HG02759 (cell line): Measurements from ENCODE around the gene PCBP4.

Experiments
- ATAC-seq: cut with Tn5 transposase; IDR thresholded peaks from one replicate; pipeline ENCODE4 v1.9.1; 2021; ENCODE audit warnings: mild to moderate bottlenecking, moderate library complexity; ENCODE audit not compliant: unreplicated experiment

The PCBP4 gene

GRCh38 chr3:51958603-51959521 lies 8.4 kb downstream of the PCBP4 start:
- ATAC-seq, result no peak

DNA sequence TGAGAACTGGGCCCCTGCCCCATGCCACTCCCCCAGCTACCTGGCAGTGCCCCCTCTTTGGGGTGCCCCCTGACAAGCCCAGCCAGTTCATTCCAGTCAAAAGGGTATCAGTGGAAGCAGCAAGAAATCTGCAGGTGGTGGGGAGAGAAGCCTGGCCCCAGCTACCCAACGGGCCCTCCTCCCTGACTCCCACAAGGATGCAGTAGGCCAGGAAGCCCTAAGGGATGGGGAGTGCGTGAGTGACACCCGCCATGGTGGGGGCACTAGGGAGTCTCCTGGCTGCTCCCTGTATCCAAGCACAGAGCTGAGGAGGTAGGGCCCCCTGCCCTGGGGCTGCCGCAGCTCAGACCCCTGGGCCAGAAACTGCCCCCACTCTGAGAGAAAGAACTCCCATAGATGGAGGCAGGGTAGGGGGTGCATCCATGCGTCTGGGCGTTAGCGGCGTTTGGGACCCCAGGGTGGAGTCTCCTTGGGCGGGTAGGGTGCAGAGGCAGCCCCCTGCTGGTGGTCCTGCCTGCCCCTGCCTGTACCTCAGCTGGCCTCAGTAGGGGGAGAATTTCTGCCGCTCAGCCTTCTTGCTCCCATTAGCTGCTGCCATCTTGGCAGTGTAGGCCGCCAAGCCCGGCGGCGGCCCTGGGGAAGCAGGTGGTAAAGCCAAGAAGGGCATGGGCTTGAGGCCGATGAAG lies 9.6 kb downstream of the PCBP4 start:
- no peak for ATAC-seq

DNA sequence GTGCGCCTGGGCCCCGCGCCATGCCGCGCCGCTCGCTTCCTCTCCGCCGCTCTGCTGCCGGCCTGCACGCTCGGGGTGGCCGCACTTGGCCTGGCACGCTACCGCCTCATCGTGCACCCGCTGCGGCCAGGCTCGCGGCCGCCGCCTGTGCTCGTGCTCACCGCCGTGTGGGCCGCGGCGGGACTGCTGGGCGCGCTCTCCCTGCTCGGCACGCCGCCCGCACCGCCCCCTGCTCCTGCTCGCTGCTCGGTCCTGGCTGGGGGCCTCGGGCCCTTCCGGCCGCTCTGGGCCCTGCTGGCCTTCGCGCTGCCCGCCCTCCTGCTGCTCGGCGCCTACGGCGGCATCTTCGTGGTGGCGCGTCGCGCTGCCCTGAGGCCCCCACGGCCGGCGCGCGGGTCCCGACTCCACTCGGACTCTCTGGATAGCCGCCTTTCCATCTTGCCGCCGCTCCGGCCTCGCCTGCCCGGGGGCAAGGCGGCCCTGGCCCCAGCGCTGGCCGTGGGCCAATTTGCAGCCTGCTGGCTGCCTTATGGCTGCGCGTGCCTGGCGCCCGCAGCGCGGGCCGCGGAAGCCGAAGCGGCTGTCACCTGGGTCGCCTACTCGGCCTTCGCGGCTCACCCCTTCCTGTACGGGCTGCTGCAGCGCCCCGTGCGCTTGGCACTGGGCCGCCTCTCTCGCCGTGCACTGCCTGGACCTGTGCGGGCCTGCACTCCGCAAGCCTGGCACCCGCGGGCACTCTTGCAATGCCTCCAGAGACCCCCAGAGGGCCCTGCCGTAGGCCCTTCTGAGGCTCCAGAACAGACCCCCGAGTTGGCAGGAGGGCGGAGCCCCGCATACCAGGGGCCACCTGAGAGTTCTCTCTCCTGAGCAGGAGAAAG lies 11.1 kb downstream of the PCBP4 start:
- peak; percentile 57 for ATAC-seq

DNA sequence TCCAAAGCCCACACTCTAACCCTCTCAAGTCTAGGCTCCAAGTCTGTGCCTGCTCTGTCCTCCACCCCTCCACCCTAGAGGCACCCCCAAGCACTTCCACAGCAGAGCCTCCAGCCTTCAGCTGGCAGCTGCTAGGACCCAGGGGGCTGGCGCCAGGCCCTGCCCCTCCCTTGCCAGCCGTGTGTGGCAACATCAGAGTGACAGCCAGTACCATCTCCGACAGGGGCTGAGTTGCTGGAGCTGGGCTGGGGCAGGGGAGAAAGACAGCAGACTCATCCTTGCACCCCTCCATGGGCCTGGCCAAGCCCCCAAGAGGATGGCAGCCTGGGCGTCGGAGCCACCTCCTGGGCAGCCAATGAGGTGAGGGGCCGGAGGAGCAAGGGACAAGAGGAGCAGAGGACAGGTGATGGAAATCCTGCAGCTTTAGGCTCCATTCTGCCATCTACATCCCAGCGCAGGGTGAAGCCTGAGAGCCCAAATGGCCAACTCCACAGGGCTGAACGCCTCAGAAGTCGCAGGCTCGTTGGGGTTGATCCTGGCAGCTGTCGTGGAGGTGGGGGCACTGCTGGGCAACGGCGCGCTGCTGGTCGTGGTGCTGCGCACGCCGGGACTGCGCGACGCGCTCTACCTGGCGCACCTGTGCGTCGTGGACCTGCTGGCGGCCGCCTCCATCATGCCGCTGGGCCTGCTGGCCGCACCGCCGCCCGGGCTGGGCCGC lies 11.9 kb downstream of the PCBP4 start, which contains the start of gene GPR62:
TSS of gene GPR62 (plus strand) at position 207 of the 718 bp plus-strand sequence. CDS start at position 479, 272 bp downstream.
- ATAC-seq, result no peak

- no peak for ATAC-seq
Observed at GRCh38 chr3:51954713-51955112, 12.5 kb downstream of the PCBP4 start.

DNA sequence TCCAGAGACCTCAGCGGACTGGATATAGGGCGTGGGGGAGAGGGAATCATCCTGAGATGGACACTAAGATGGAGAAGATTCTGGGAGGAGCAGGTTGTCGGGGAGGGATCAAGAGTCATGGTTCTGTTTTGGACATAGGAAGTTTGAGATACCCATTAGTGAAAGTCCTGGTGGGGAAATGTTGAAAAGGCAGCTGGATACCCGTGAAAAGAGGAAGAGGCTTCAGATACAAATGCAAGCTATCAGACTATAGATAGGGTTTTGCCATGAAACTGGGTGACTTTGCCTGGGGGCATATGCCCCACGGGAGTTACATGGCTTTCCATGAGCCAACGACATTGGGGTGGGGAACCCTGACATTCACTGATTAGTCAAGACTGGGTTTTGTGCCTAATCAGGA lies 13.1 kb downstream of the PCBP4 start:
- no peak for ATAC-seq

DNA sequence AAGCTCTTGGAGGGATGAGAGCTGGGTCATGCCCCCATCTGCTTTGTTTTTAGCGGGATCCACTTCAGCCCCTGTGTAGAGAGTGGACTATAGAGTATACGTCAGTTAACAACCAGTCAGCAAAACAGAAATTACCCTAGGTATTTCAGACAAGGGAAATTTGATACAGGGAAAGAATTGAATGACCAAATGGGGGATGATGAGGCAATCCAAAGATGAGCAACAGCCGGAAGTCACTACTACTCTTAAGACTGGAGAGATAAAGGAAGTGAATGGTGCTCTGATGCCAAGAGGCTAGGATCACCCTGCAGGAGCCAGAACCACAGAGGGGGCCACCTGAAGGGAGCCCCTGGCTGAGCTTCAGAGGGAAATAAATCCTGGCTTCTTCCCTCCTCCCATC lies 13.8 kb downstream of the PCBP4 start:
- ATAC-seq, result no peak

DNA sequence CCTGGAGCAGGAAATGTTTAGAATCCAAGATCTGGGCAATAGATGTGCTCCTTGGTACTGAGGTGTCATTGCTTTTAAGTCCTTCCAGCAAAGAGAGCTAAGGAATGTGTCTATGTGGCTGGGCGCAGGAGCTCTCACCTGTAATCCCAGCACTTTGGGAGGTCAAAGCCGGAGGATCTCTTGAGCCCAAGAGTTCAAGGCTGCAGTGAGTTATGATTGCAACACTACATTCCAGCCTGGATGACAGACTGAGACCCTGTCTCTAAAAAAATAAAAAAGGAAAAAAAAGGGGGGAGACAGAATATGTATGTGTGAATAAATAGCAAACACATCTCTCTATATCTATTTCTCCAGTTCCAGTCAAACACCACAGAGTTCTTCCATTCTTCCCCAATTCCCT lies 16.4 kb downstream of the PCBP4 start:
- ATAC-seq, result no peak

GRCh38 chr3:51949121-51949520 lies 18.1 kb downstream of the PCBP4 start:
- no peak for ATAC-seq

GRCh38 chr3:51948016-51948580 lies 19.2 kb downstream of the PCBP4 start:
- no peak for ATAC-seq

DNA sequence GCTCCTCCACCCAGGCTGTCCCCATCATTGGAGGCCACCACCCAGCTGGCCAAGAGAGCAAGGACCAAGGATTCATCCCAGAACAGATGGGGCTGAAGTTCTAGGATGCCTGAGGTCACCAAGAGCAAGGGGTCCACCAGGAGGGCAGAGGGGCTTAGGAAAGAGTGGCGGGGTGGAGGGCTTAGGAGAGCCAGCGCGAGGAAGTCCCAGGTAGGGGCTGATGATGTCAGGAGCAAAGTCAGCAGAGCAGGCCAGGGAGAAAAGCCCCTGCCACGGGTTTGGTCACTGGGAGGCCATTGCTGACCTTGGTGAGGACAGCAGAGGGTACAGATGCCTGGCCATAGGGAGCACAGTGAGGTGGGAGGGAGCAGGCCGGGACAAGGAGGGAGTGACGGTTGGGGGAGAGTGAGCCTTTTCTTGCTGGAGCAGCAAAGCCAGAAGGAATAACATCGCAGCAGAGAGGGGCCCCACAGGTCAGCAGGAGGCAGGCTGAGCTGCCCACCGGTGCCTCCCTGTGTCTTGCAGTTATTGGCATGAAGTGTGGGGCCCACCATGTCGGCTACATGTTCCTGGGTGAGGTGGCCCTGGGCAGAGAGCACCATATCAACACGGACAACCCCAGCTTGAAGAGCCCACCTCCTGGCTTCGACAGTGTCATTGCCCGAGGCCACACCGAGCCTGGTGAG lies 19.9 kb downstream of the PCBP4 start:
- ATAC-seq, result no peak

GRCh38 chr3:51946796-51947195 lies 20.5 kb downstream of the PCBP4 start:
- no peak for ATAC-seq

DNA sequence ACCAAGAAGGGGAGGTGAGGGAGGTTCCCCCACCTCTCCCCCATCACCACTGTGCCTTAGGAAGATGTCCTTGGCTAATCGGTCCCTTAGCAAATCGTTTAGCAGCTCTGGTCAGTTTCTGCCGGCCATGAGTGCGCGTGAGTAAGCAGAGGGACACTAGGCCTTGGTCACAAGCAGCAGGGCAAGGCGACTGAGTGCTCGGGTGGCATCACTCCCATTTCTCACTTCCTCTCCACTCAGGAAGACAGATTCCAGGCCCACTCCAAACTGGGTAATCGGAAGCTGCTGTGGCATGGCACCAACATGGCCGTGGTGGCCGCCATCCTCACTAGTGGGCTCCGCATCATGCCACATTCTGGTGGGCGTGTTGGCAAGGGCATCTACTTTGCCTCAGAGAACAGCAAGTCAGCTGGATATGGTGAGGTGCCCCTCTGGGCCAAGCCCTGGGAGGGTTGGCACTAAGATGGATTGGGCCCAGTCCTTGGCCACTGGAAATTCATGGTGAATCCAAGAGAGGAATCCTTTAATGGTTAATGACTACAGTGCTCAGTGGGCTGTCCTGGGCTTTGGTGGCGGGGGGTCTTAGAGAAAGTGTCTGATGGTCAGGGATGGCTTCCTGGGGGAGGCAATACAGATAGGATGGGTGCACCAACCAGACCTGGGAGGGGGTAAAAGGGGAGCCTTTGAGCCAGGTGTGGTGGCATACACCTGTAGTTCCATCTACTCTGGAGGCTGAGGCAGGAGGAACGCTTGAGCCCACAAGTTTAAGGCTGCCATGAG lies 21.1 kb downstream of the PCBP4 start:
- no peak for ATAC-seq

DNA sequence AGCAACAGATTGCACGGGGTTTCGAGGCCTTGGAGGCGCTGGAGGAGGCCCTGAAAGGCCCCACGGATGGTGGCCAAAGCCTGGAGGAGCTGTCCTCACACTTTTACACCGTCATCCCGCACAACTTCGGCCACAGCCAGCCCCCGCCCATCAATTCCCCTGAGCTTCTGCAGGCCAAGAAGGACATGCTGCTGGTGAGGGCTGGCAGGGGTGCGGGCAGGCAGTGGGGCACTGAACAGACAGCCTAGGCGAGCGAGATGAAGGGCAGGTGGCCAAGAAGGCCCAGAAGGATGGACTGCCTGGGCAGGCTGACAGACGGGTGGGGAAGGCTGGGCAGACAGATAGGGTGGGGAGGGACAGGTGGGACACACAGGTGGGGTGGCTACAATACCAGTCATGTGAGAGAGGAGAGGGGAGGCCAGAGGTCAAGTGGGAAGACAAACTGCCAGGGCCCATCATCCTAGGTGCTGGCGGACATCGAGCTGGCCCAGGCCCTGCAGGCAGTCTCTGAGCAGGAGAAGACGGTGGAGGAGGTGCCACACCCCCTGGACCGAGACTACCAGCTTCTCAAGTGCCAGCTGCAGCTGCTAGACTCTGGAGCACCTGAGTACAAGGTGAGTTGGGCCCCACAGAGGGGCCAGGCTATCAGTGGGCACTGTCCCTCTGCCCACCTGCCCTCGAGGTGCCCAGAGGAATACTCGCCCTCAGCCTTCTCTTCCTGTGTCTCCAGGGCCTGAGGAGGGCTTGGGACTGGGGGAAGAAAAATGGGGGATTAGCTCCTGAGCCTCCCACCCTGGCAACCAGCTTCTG lies 22.0 kb downstream of the PCBP4 start:
- ATAC-seq, result no peak

DNA sequence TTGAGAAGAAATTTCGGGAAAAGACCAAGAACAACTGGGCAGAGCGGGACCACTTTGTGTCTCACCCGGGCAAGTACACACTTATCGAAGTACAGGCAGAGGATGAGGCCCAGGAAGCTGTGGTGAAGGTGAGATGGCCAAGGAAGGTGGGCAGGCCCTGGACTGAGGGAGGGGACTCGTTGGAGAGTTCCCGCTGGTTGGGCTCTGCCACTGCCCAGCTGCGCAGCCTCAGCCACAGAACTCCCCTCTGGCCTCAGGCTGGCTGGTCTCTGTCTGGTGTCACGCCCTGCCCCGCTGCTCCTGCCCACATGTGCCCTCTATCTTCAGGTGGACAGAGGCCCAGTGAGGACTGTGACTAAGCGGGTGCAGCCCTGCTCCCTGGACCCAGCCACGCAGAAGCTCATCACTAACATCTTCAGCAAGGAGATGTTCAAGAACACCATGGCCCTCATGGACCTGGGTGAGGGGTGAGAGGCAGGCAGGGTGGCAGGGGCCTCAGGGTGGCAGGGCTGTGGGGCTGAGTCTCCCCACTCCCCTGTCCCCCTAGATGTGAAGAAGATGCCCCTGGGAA lies 22.7 kb downstream of the PCBP4 start:
- ATAC-seq, result no peak

DNA sequence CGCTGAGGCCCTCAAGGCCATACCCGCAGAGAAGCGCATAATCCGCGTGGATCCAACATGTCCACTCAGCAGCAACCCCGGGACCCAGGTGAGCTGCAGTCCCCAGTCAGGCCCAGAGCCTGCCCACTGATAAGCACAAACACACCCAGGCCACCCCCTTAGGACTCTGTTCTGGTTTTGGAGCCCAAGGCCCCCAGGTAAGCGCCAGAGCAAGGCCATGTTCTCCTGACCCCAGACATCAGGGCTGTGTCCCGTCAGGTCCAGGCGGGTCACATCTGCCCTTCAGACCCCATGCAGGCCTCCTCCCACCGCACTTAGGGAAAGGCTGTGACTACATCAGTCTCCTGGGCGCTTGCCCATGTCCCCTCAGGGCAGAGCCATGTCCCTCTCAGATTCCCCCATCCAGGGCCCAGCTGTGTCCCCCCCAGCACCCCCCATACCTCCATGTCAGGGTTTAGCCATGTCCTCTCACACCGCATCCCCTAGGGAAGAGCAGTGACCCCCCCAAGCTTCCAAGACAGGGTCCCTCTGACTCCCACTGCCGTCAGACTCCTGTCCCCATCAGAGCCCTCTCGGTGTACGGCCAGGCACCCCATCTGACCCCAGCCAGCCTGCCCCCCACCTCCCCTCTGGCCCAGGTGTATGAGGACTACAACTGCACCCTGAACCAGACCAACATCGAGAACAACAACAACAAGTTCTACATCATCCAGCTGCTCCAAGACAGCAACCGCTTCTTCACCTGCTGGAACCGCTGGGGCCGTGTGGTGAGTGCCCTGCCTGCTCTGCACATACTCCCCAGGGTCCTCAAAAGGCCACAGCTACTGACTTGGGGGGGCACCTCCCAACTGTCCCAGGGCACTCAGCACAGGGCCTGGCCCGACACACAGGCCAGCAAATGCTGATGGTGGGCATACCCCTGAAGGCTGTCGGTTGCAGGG lies 23.5 kb downstream of the PCBP4 start:
- ATAC-seq, result no peak
